ENCODE results near the gene C6orf15. TPM values are rescaled to one million over a fixed set of nuclear protein-coding genes. Genes with fewer than 3 reads are reported as not detected.

C6orf15 gene
- total RNA-seq, 1 donor from 2014 or later = not detected

- TF ChIP-seq CTCF (IDR thresholded peaks at IDR 0.05) = no peak
- Histone ChIP-seq H3K36me3 (no peaks in the 10 kb centered on the region), H3K27ac (peak overlapping the region; percentile 42 to 59), H3K9me3 (no peaks in the 10 kb centered on the region), H3K4me1 (peaks cover 0 to 17% of the 10 kb centered on the region in 2 donors), H3K27me3 (no peaks in the 10 kb centered on the region), H3K4me3 (no peak overlapping the region)
- no peak for DNase-seq (ENCODE audit: low spot score in 2 of 2)
- intact Hi-C loops (cut with DNase I) = no loop called here
Measured at GRCh38 chr6:31113861-31114540, 1.6 kb upstream of the C6orf15 start.

GRCh38 chr6:31111712-31112111, 663 bp downstream of the C6orf15 start:
- Histone ChIP-seq H3K36me3 (no peaks in the 10 kb centered on the region), H3K4me1 (peaks cover 0 to 17% of the 10 kb centered on the region in 2 donors), H3K9me3 (no peaks in the 10 kb centered on the region), H3K27me3 (no peaks in the 10 kb centered on the region), H3K4me3 (no peak overlapping the region), H3K27ac (no peak overlapping the region)
- DNase-seq (ENCODE audit: low spot score in 2 of 2) = no peak
- TF ChIP-seq CTCF (IDR thresholded peaks at IDR 0.05) = no peak
- intact Hi-C loops (cut with DNase I) = no loop called here

GRCh38 chr6:31110825-31111582, 1.4 kb downstream of the C6orf15 start:
- DNase-seq (ENCODE audit: low spot score in 2 of 2) = no peak
- TF ChIP-seq CTCF (IDR thresholded peaks at IDR 0.05) = no peak
- Histone ChIP-seq H3K9me3 (no peaks in the 10 kb centered on the region), H3K27me3 (no peaks in the 10 kb centered on the region), H3K27ac (no peak overlapping the region), H3K36me3 (no peaks in the 10 kb centered on the region), H3K4me3 (no peak overlapping the region), H3K4me1 (peaks cover 0 to 17% of the 10 kb centered on the region in 2 donors)
- intact Hi-C loops (cut with DNase I) = no loop called here

- Histone ChIP-seq H3K9me3 (no peaks in the 10 kb centered on the region), H3K27me3 (no peaks in the 10 kb centered on the region), H3K4me3 (no peak overlapping the region), H3K27ac (no peak overlapping the region), H3K36me3 (no peaks in the 10 kb centered on the region), H3K4me1 (no peaks in the 10 kb centered on the region)
- TF ChIP-seq CTCF (IDR thresholded peaks at IDR 0.05) = no peak
- DNase-seq (ENCODE audit: low spot score in 2 of 2) = no peak
- intact Hi-C loops (cut with DNase I) = no loop called here
Measured at GRCh38 chr6:31107052-31107451, 5.3 kb downstream of the C6orf15 start.

GRCh38 chr6:31103136-31103535, 9.2 kb downstream of the C6orf15 start:
- intact Hi-C loops (cut with DNase I) = no loop called here
- Histone ChIP-seq H3K27me3 (no peaks in the 10 kb centered on the region), H3K27ac (no peak overlapping the region), H3K4me3 (no peak overlapping the region), H3K9me3 (no peaks in the 10 kb centered on the region), H3K4me1 (no peaks in the 10 kb centered on the region), H3K36me3 (no peaks in the 10 kb centered on the region)
- TF ChIP-seq CTCF (IDR thresholded peaks at IDR 0.05) = no peak
- no peak for DNase-seq (ENCODE audit: low spot score in 2 of 2)

All from ascending aorta (tissue), 2 donors.